GM19351 (cell line): Measurements from ENCODE around the gene PKDCC.
"Not testable (repeated sequence)": the region's sequence is repeated elsewhere in the genome, so short reads cannot be mapped to it uniquely, and the experiment has no call there.

Source experiments
- ATAC-seq: cut with Tn5 transposase; IDR thresholded peaks from one replicate; pipeline ENCODE4 v1.9.1; 2021; ENCODE audit warnings: mild to moderate bottlenecking, moderate library complexity; ENCODE audit not compliant: unreplicated experiment

The PKDCC gene

GRCh38 chr2:42030200-42030759 lies 17.5 kb upstream of the PKDCC start:
- ATAC-seq: no peak

- ATAC-seq: no peak
Measured at GRCh38 chr2:42030829-42031228, 17.0 kb upstream of the PKDCC start.

GRCh38 chr2:42031281-42032223 lies 16.3 kb upstream of the PKDCC start:
- ATAC-seq: no peak

- no peak for ATAC-seq
Measured at GRCh38 chr2:42032224-42032620, 15.6 kb upstream of the PKDCC start.

- ATAC-seq: no peak
Measured at GRCh38 chr2:42032745-42033144, 15.1 kb upstream of the PKDCC start.

GRCh38 chr2:42034096-42034495 lies 13.7 kb upstream of the PKDCC start:
- not testable (repeated sequence) for ATAC-seq

- ATAC-seq: no peak
Measured at GRCh38 chr2:42035241-42035640, 12.6 kb upstream of the PKDCC start.

- ATAC-seq: no peak
Measured at GRCh38 chr2:42036413-42036812, 11.4 kb upstream of the PKDCC start.

- no peak for ATAC-seq
Measured at GRCh38 chr2:42036940-42037339, 10.9 kb upstream of the PKDCC start.

- no peak for ATAC-seq
Measured at GRCh38 chr2:42040643-42041278, 7.1 kb upstream of the PKDCC start.

- no peak for ATAC-seq
Measured at GRCh38 chr2:42041377-42042127, 6.3 kb upstream of the PKDCC start.

GRCh38 chr2:42042631-42043355 lies 5.0 kb upstream of the PKDCC start:
- no peak for ATAC-seq

GRCh38 chr2:42043789-42044394 lies 3.9 kb upstream of the PKDCC start:
- no peak for ATAC-seq

- no peak for ATAC-seq
Measured at GRCh38 chr2:42044939-42045338, 2.9 kb upstream of the PKDCC start.

GRCh38 chr2:42045352-42045751 lies 2.5 kb upstream of the PKDCC start:
- ATAC-seq: no peak

GRCh38 chr2:42045848-42046748 lies 1.7 kb upstream of the PKDCC start:
- ATAC-seq: no peak

GRCh38 chr2:42046819-42047487 lies 868 bp upstream of the PKDCC start:
- no peak for ATAC-seq
